NCI-H187 (cell line): ENCODE measurements around the gene STAT6.

Experiments
- DNase-seq, 2 experiments: peaks; one replicate each; lab custom pipeline; 2025; lab: John Stamatoyannopoulos, UW

STAT6 gene

GRCh38 chr12:57111031-57111734 is at the start of gene STAT6:
Gene STAT6, minus strand, starts transcription at chr12:57111362. Its CDS starts 3,084 bp downstream, at chr12:57108278.
- no peak for DNase-seq

DNA sequence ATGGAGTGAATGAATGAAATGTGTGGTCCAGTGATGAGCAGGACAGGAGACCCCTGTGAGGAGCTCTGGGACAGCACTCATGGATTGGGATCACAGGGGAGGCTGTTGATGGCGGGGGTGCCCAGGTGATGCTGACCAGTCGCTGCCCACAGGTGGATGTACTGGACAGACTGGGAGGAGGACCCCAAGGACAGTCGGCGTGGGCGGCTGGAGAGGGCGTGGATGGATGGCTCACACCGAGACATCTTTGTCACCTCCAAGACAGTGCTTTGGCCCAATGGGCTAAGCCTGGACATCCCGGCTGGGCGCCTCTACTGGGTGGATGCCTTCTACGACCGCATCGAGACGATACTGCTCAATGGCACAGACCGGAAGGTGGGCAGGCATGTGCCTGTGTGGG is 49.6 kb upstream of the STAT6 start:
- no peak for DNase-seq

- DNase-seq, result no peak
Observed at GRCh38 chr12:57160040-57160439, 48.9 kb upstream of the STAT6 start.

DNA sequence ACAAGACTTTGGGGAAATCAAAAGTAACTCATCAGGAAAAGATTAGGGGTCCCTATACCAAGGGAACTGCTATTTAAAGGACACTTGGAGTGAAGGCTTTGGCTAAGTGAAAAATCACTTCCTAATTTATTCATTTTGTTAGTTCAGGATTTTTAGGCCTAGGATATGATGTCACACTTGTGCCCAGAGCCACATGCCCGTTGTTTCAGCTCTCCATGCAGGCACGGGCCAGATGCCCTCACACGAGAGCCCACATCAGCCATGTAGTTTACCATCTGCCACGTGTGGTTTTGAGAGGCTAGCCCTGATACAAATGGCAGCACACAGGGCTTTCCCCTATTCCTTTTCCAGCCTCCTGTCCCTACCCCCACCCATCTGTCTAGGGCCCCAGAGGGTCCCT is 48.1 kb upstream of the STAT6 start:
- no peak for DNase-seq

DNA sequence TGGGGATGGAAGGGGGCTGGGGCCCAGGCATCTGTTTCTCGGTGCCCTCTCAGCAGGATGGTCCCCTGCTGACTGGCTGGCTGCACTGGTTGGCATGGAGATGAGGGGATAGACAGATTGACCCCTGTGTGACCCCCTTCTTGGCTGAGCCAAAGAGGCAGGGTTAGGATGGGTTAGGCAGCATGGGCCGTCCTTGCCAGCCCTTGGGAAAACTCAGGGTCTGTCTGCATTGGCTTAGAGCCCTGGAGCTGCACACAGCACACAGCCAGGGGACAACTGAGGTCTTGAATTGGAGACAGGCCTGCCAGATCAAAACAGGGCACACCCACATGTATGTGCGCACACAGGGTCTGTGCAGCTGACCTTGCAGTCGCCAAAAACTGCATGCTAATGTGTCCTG is 47.5 kb upstream of the STAT6 start:
- no peak for DNase-seq

GRCh38 chr12:57158186-57158585 is 47.0 kb upstream of the STAT6 start:
- no peak for DNase-seq

- DNase-seq, result no peak
Observed at GRCh38 chr12:57157588-57158173, 46.5 kb upstream of the STAT6 start.

DNA sequence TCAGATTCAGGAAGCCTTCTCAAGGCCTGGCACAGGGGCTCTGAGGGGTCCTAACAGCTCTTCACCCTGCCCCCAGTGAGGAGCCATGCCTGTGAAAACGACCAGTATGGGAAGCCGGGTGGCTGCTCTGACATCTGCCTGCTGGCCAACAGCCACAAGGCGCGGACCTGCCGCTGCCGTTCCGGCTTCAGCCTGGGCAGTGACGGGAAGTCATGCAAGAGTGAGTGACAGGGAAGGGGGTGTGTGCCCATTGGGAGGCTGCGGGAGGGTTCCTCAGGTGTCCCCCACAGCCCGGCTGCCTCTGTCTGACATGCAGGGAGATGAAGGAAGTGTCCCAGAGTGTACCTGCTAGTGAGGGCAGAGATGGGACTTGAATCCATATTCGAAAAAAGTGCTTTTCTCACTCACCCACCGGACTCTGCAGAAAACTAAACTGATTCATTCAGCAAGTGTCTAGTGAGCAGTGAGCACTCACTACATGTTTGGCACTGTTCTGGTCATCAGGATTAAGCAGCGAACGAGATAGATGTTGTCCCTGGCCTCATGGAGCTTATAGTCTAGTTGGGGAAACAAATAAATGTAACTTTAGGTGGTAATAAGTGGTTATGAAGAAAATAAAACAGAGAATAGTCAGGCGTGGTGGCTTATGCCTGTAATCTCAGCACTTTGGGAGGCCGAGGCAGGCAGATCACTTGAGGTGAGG is 45.7 kb upstream of the STAT6 start:
- no peak for DNase-seq

- no peak for DNase-seq
Observed at GRCh38 chr12:57154804-57155434, 43.8 kb upstream of the STAT6 start.

GRCh38 chr12:57154076-57154475 is 42.9 kb upstream of the STAT6 start:
- no peak for DNase-seq

DNA sequence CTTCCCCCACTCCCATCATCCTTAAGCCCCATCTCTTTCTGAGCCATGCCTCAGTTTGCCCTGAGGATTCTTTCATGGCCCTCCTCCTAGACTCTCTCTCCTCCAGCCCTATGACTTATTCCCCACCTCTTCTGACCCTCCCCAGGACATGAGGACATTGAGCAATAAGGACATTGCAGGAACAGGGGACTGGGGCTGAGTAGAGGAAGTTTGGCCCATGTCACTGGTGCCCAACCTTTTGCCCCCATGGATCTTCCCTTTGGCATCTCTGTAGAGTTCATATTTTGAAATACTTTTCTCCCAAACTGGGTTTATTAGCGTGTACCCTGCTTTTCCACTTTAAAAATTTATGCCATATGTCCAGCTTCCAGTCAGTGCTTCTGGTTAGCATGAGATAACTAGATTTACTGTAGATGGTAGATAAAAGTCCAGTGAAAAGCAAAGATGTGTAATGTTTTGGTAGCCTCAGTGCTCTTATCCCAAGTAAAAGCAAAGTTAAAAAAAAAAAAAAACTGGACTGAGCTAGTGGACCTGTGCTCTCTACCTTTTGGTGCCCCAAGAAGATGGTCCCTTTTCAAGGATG is 42.3 kb upstream of the STAT6 start:
- DNase-seq, result no peak

- DNase-seq, result no peak
Observed at GRCh38 chr12:57152639-57153038, 41.5 kb upstream of the STAT6 start.

GRCh38 chr12:57151741-57152630 is 40.8 kb upstream of the STAT6 start:
- no peak for DNase-seq

GRCh38 chr12:57150400-57151000 is 39.3 kb upstream of the STAT6 start:
- no peak for DNase-seq

DNA sequence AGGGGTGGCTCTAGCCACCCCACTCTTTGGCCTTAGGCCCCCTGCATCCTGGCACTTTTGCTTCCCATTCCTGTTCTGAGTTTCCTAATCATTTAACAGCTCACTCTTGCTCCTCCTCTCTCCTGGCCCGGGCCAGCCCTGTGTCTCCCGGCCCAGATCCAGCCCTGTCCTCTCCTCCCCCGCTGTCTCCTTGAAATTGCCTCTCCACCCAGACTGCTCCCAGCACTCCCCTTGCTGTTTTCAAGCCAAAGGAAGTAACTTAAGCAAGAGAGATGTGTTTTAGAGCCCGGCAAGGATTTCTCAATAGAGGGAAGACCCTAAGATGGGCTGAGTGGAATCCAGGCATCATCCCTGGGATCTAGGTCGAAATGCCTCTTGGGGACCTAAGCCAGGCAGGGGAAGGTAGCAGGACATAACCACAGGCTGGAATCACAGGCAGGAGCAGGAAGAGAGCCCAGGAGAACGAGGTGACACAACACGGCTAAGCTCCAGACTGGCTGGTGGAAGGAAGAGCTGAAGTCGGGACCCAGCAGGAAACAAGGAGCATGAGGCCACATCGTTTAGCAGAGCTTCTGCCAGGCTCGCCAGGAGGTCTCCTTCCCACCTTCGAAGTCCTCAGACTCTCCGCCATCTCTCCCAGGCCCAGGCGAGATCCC is 38.2 kb upstream of the STAT6 start:
- no peak for DNase-seq

DNA sequence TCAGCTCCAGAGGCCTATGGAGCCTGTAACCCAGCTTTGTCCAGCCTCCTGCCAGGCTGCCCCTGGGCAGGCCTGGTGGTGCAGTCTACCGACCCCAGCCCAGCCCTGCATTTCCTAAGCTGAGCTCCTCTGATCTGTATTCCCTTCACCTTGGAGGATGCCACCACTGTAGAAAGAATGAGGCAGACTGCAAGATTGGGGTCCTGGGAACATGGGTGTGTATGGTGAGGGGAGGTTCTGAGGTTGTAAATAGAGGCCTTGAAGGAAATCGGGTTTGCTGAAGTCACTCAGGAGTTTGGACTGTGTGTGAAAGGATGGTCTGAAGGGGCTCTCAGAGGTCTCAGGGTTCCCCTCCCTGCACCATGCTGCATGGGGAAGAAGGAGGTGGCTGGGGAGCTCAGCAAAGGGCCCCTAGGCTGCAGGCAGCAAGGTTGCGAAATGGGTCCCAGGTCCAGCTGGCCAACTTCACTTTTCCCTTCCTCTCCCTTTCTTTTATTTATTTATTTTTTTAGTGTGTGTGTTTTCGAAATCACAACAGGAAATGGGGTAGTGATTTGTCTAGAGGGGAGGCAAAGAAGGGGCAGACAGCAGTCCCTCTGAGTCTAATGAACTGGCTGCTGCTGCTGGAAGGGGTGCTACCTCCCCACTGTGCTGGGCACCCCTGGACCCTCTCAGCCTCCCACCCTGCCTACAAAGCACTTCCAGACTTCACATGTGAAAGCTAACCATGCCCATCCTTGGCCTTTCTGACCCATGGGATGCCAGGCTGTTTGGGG is 37.5 kb upstream of the STAT6 start:
- DNase-seq, result no peak

DNA sequence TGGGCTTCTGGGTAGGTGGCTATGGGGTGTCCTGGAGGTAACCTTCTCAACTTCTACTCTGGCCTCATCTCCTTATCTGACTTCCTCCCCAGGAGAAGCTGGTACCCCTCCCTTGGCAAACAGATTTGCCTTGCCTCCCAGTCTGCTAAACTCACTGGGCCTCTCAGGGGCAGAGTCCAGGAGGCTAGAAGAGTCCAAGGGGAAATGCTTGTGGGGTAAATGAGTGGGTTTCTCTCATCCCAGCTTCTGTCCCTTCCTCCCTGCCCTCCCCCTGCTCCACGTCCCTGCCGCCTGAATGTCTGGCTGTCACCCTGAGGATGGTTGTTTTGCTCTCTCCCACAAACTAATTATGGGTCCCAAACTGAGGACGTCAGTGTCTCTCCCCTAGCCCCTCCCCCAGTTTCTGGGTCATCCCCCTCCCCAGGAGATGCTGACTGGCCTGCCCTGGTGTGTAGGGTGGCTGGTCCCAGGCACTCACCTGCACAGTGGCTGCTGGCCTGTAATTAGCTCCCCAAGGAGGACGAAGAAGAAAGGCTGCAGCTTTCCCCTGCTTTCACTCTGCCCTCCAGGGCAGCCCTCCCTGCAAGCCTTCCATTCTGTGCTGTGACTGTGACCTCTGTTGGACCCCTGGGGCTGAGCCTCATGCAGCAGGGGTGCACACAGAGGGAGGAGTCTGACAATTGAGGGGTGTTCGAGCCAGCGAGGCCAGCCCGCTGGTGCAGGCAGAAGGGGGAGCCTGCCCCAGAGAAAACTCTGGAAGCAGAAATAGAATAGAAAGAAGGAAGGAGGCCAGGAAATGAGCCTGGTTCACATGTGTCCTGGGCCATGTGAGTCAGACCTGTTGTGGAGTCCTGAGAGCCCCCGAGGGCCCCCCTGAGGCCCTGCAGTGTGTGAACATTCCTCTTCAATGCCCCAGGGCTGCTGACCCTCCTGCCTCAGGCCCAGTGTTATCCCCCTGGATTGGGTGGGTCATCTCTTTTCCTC is 36.1 kb upstream of the STAT6 start, which contains the start of gene LRP1-AS:
Gene LRP1-AS, minus strand, starts transcription at position 659 of the 984 bp plus-strand sequence.
- DNase-seq, result no peak

DNA sequence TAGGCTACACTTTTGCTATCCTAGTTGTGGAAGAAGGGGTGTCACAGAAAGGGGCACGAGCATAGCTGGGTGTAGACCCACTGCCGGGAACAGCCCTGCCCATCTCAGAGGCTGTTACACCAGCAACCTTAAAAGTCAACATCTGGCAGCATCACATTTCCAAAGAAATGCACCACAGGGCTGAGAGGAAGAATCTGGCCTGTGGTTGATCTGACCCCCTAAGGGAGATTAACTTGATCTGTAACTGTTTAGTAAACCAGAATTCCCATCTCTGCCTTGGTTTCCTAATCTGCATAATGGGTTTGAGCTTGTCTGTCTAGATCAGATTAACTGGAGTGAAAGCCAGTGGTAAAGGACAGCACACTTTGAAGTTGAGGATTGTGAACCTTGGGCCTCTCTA is 34.9 kb upstream of the STAT6 start:
- DNase-seq, result no peak
